Sigmoid colon (tissue), 3 donors: ENCODE measurements around the gene DAAM1.

Experiments used
- POLR2A ChIP-seq, 2 donors: fragments of 450-650 bp; IDR thresholded peaks; one replicate each; pipeline ENCODE4 v1.6.1; 2016; ENCODE audit warnings: antibody characterized with exemption in 2 of 2, mild to moderate bottlenecking in 2 of 2, moderate library complexity in 2 of 2
- TF ChIP-seq, protein P1 (sequence below), 4 experiments: fragments of 450-650 bp in 3 of 4; fragments of 200-600 bp in 1 of 4; IDR thresholded peaks; one replicate each; pipeline ENCODE4 v1.5.1; 2016 to 2019; ENCODE audit warnings: antibody characterized with exemption in 4 of 4, mild to moderate bottlenecking in 3 of 4, moderate library complexity in 2 of 4

DNA sequence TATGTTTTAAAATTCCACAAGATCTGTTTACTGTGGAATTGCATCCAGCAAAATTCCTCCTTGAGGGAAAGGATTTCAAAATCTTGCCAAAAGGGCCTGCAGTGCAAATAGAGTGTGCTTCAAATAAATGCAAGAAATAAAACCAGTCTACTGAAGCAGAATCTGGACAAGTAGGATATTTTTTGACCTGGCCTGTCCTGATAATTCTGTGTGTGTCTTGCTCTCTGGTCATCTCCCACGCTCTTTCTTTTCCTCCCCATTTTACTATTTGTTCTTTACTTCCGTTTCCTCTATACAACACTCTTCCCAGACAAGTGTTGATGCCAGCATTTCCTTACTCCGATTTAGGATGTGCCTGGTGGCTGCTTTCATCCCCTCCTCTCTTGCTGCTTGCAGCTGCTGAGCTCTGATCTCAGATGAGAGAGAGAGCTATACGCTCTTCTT lies 160.8 kb downstream of the DAAM1 start:
- TF ChIP-seq, protein P1, sequence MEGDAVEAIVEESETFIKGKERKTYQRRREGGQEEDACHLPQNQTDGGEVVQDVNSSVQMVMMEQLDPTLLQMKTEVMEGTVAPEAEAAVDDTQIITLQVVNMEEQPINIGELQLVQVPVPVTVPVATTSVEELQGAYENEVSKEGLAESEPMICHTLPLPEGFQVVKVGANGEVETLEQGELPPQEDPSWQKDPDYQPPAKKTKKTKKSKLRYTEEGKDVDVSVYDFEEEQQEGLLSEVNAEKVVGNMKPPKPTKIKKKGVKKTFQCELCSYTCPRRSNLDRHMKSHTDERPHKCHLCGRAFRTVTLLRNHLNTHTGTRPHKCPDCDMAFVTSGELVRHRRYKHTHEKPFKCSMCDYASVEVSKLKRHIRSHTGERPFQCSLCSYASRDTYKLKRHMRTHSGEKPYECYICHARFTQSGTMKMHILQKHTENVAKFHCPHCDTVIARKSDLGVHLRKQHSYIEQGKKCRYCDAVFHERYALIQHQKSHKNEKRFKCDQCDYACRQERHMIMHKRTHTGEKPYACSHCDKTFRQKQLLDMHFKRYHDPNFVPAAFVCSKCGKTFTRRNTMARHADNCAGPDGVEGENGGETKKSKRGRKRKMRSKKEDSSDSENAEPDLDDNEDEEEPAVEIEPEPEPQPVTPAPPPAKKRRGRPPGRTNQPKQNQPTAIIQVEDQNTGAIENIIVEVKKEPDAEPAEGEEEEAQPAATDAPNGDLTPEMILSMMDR (IDR thresholded peaks at IDR 0.05), result no peak
- no peak for TF ChIP-seq POLR2A (IDR thresholded peaks at IDR 0.05)
